ENCODE measurements around the gene NIPAL3. TPM values are rescaled to one million over a fixed set of nuclear protein-coding genes. Genes with fewer than 3 reads are reported as not detected.
"Not testable (repeated sequence)": the region's sequence is repeated elsewhere in the genome, so short reads cannot be mapped to it uniquely, and the experiment has no call there.

The NIPAL3 gene
- total RNA-seq, 4 donors from 2014 or later, result 38.0 to 74.3 (median 57.3) TPM

GRCh38 chr1:24442764-24443163, 27.2 kb downstream of the NIPAL3 start:
- H3K36me3 ChIP-seq, result peaks cover 0 to 58% (median 0%) of the 10 kb centered on the region in 3 donors
- no peaks in the 10 kb centered on the region for H3K9me3 ChIP-seq
- no peaks in the 10 kb centered on the region for H3K27me3 ChIP-seq
- H3K27ac ChIP-seq, result no peak overlapping the region
- peaks cover 0 to 6% (median 0%) of the 10 kb centered on the region in 4 donors for H3K4me1 ChIP-seq
- H3K4me3 ChIP-seq, result no peak overlapping the region
- no peak for TF ChIP-seq CTCF (IDR thresholded peaks at IDR 0.05)
- DNase-seq, result no peak

GRCh38 chr1:24443241-24443656, 27.6 kb downstream of the NIPAL3 start:
- TF ChIP-seq POLR2A (IDR thresholded peaks at IDR 0.05), result no peak
- TF ChIP-seq CTCF (IDR thresholded peaks at IDR 0.05), result no peak
- Histone ChIP-seq H3K36me3 (peaks cover 0 to 58% (median 0%) of the 10 kb centered on the region in 3 donors), H3K27ac (no peak overlapping the region), H3K4me1 (peaks cover 0 to 6% (median 0%) of the 10 kb centered on the region in 4 donors), H3K27me3 (no peaks in the 10 kb centered on the region), H3K4me3 (no peak overlapping the region), H3K9me3 (no peaks in the 10 kb centered on the region)
- DNase-seq, result no peak

- H3K4me3 ChIP-seq, H3K9me3 ChIP-seq, H3K4me1 ChIP-seq, H3K27ac ChIP-seq, DNase-seq, H3K27me3 ChIP-seq: not testable (repeated sequence)
- peaks cover 0 to 68% (median 0%) of the 10 kb centered on the region in 3 donors for H3K36me3 ChIP-seq
Measured at GRCh38 chr1:24446446-24446845, 30.8 kb downstream of the NIPAL3 start.

GRCh38 chr1:24450316-24450715, 34.7 kb downstream of the NIPAL3 start:
- Histone ChIP-seq H3K27me3 (no peaks in the 10 kb centered on the region), H3K9me3 (no peaks in the 10 kb centered on the region), H3K4me3 (no peak overlapping the region), H3K4me1 (no peaks in the 10 kb centered on the region), H3K36me3 (peaks cover 0 to 71% (median 0%) of the 10 kb centered on the region in 3 donors), H3K27ac (no peak overlapping the region)
- TF ChIP-seq POLR2A (IDR thresholded peaks at IDR 0.05), result no peak
- no peak for TF ChIP-seq CTCF (IDR thresholded peaks at IDR 0.05)
- no peak for DNase-seq

- TF ChIP-seq CTCF (IDR thresholded peaks at IDR 0.05), result no peak
- no peak for TF ChIP-seq POLR2A (IDR thresholded peaks at IDR 0.05)
- no peak overlapping the region for H3K4me3 ChIP-seq
- H3K36me3 ChIP-seq, result peaks cover 0 to 71% (median 0%) of the 10 kb centered on the region in 3 donors
- no peaks in the 10 kb centered on the region for H3K9me3 ChIP-seq
- no peaks in the 10 kb centered on the region for H3K4me1 ChIP-seq
- no peak for DNase-seq
- H3K27me3 ChIP-seq, result no peaks in the 10 kb centered on the region
- H3K27ac ChIP-seq, result no peak overlapping the region
Measured at GRCh38 chr1:24450857-24451397, 35.3 kb downstream of the NIPAL3 start.

GRCh38 chr1:24451746-24452145, 36.1 kb downstream of the NIPAL3 start:
- no peak overlapping the region for H3K4me3 ChIP-seq
- H3K36me3 ChIP-seq, result peaks cover 0 to 70% (median 0%) of the 10 kb centered on the region in 3 donors
- H3K27ac ChIP-seq, result no peak overlapping the region
- H3K27me3 ChIP-seq, result no peaks in the 10 kb centered on the region
- no peaks in the 10 kb centered on the region for H3K4me1 ChIP-seq
- DNase-seq, result no peak
- H3K9me3 ChIP-seq, result no peaks in the 10 kb centered on the region
- no peak for TF ChIP-seq CTCF (IDR thresholded peaks at IDR 0.05)
- TF ChIP-seq POLR2A (IDR thresholded peaks at IDR 0.05), result no peak
